Inflammatory macrophage treated with lipopolysaccharide for 1 hour (primary cell): ENCODE results near the gene NFYC.

ENCODE experiments used
- DNase-seq, 2 donors: peaks; one replicate each; pipeline ENCODE4 v3.0.0-alpha.2; 2020 to 2022

The NFYC gene

DNA sequence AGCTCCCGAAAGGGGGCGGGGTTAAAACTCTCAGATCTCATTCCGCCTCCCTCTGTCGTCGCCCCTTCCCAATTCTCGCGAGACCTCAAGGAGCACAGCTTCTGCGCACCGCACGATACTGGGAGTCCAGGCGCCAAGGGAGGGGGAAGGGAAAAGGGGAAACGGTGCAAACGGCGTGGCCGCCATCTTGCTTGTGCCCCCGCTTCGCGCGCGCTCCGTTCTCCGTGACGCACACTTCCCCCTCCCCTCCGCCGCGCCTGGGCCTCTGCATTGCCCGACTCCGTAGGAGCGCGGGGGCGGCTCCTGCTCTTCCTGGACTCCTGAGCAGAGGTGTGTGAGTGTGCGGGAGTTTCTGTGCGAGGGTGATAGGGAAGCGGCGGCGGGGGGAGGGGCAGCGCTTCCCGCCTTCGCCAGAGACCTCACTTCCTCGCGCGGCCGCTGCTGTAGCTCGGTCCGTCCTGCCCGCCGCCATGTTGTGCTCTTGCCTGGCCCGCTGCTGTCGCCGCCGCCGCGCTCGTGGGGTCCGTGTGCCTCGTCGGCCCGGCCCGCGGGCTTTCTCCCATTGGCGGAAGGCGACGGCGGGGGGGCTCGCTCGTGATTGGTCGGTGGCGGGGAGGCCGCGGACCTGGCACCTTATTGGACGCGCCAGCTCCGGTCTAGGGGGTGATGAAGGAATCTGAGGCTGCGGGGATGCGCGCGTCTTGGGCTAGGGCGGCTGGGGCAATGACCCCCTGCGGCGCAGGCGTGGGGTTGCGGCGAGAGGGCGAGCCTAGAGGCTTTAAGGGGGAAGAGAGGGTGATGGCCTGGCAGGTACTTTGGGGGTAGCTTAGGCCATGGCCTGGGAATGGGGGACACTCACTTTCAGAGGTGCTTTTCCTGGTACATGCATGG, at the start of gene NFYC:
Gene NFYC (plus strand): TSS at position 167 of the 891 bp plus-strand sequence. CDS start 47,140 bp downstream, outside the sequence.
- DNase-seq: peak; percentile 99 to 100

DNA sequence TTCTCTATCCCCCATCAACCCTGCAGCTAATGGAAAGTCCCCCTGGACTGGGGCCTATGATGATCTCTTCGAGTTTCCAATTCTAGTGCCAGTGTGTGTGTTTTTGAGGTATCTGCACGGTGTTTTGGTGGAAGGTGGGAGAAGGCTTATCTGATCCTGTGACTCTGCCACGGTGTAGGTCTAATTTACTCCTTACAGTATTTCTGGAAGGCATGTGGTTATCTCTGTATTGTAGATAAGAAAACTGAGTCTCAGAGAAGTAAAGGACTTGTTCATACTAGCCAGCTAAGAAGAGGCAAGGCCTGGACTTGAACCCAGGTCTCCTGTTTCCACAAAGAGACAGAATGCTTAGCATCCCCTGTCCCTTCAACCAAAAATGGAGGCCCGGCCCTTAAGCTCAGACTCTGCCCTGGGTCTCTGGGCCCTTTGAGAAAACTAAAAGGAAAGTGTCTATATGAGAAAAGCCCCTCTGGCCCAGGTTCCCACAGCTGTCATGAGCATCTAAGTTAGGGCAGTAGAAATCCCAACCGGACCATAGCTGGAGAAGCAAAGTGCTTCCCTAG, 46.3 kb upstream of the NFYC start:
- DNase-seq: no peak

DNA sequence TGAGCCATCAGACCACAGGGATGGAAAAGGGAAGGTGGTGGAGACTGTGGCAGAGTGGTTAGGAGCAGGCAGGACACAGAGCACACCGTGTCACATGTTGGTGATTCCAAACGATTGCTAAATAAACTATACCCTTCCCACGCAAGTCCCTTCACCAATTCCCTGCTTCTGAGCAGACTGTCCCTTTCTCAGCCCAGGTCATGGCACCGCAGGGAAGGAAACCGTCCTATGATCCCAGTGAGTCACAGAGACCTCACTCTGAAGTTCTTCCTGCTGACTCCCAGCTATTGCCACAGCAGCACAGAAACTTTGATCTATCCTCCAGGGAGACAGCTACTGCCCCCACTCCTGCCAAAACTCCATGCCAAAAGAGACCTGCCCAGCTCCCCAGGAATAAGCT, 45.2 kb upstream of the NFYC start:
- peak; percentile 22 to 77 for DNase-seq

DNA sequence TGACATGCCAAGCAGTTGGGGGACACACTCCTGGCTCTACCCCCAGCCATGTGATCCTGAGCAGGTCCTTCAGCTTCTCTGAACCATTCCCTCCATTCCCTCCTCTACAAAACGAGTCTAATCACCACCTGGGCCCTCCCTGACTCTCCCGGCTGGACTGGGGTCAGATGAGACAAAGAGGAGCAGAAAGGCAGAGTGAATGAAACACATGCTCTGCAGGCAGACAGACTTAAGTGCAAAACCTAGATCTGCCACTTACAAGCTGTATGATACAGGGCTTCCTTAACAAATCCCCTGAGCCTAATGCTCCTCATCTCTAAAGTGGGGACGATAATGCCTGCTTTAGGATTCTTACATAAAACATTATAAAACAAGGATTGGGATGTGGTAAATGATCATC, 43.3 kb upstream of the NFYC start:
- no peak for DNase-seq

DNA sequence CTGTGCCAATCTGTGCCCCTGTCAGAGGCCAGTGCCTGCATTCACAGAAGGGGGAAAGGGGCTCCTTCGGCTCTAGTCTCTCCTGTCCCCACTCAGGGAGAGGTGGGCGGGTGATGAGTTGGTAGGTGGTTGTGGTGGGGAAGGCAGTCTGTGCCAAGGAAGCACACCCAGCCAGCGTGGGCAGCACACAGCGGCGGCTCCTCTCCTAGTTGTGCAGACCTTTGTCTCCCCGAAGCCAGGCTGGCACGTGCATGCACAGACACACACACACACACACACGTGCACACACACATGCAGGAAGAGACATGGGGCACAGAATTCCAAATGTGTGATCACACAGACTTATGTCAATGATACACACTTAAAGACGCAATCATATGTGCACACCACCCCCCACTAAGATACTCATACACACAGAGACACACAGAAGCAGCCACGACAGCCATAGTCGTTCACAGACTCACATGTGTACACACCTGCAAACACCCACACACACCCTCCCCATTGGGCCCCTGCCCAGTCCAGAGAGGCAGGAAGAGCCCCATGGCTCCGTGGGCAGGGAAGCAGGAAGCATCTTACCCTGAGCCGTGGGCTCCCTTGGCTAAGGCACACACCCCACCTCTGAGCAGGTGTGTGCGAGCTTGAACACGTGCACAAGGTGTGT, 42.4 kb upstream of the NFYC start:
- DNase-seq: no peak

DNA sequence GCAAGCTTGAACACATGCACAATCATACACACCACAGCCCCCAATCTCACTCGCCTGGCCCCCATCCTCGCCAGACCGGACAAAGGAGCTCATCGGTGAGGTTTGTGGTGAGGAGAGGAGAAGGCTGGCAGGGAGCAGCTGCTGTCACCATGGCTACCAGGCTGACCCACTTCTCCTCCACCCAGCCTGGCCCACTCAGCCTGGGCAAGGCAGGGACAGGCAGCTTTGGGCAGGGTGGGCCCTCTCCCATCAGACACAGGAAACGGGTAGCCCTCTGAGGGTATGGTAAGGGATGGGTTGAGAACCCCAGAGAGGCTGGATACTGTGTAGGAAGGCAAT, 41.9 kb upstream of the NFYC start:
- no peak for DNase-seq

DNA sequence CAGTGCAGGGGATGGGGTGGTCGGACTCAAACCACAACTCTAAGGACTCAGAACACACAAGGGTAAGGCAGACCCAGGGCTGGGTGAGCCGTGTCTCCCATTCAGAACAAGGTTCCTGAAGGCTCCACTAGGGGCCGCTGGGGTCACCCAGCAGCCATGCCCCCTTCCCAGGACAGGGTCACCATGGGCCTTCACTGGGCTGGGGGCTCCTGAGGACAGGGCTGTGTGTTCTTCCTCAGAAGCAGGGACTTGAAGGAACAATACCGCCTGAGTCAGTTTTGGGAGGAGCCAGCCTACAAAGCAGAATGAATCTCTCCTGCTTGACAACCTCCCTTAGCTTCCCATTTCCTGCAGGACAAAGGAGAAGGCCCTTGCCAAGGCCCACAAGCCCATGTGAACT, 41.4 kb upstream of the NFYC start:
- DNase-seq: peak in 1 of 2 donors; percentile 5

DNA sequence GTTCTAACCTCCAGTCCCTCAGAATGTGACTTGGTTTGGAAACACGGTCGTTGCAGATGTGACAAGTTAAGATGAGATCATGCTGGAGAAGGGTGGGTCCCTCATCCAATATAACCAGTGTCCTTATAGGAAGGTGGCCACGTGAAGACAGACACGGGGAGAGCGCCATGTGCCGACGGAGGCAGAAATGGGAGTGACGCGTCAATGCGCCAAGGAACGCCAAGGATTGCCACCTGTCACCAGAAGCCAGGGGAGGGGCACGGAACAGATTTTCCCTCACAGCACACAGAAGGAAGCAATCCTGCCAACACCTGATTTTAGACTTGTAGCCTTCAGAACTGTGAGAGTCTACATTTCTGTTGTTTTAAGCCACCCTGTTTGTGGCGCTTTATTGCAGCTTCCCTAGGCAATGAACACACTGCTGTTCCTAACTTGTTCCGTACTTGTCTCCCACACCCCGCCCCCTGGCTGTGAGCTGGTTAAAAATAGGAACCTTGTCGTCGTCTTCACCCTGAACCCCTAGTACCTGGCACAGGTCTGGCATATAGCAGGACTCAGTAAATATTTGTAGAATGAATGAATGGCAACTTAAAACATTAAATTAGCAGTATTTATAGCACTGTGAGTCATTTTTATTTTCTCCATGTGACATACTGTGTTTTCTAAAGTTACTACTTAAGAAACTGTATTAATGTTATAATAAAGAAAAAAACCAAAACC, 40.2 kb upstream of the NFYC start:
- DNase-seq: peak in 1 of 2 donors; percentile 7

DNA sequence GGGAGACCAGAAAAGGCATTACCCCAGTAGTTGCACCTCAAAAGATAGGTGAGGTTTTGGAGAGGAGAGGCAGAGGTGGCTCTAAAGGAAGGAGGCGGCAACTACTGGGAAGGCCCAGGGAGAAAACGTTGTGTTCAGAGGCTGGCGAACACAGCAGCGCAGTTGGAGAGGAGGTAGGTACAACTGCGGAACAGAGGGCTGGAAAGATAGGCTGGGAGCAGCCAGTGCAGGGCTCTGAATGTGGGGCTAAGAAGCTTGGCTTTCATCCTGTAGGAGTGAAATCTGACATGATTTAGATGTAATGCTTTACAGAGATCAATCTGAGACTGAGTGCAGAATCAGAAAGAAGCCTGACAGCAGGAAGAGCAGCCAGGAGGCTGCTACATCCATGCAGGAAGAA, 39.0 kb upstream of the NFYC start:
- no peak for DNase-seq

DNA sequence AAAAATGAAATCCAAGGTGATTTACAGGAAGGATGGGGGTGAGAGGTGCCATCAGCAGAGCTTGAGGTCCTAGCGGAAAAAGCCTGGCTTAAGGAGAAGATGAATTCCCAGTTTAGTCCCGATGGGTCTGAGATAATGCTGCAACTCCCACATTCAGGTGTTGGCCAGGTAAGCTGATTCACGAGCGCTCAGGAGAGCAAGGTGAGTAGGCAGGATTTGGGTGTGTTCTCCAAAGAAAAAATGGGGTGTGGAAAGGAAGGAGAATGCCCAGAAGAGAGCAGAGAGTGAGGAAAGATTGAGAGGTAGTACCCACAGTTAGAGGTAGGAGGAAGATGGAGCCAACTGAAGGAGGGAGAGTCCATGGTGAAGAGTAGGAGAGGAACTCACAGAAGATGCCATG, 38.5 kb upstream of the NFYC start:
- DNase-seq: no peak

DNA sequence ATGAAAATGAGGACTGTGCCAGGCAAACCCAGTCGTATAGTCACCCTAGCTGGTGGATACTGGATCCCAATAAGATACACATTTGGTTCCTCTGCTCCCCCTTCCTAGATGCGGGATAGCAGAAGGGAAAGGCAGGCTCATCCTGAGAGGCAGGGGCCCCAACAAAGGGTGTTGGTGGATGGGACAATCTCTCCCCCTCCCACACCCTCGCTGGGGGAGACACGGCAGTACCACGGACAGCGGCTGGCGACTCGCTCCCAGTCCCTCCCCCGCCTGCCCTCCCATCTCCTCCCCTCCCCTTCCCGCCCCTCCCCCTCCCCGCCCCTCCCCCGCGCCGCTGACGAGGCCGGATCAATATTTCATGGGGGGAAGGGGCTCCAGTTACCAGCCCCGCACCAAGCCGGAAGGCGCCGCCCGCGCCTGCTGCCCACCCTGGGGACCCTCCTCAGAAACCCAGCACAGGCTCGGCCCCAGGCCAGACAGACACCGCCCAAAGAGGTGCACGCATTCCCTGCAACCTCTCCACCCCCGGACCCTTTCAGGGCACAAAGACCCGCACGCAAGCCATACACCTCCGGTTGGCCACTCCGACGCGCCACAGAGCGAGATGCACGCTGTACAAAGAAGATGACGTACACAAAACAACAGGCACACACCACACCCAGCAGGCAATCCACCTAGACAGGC, 37.5 kb upstream of the NFYC start:
- no peak for DNase-seq

DNA sequence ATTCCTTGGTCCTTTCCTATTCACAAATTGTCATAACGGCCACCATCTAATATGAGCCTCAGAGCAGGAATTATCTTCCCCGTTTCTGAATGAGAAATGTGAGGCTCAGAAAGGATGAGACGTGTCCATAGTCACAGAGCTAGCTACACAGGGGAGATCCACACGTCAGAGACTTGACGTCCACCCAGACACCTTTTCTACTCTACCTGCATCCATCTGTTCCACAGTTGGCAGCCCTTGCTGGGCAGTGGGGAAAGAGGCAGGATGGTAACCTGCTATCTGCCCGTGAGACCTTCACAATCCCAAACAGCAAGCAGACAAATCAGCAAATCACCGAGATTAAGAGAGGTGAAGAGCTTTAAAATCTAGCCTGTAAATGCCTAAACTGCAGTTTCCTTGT, 34.5 kb upstream of the NFYC start:
- DNase-seq: no peak

DNA sequence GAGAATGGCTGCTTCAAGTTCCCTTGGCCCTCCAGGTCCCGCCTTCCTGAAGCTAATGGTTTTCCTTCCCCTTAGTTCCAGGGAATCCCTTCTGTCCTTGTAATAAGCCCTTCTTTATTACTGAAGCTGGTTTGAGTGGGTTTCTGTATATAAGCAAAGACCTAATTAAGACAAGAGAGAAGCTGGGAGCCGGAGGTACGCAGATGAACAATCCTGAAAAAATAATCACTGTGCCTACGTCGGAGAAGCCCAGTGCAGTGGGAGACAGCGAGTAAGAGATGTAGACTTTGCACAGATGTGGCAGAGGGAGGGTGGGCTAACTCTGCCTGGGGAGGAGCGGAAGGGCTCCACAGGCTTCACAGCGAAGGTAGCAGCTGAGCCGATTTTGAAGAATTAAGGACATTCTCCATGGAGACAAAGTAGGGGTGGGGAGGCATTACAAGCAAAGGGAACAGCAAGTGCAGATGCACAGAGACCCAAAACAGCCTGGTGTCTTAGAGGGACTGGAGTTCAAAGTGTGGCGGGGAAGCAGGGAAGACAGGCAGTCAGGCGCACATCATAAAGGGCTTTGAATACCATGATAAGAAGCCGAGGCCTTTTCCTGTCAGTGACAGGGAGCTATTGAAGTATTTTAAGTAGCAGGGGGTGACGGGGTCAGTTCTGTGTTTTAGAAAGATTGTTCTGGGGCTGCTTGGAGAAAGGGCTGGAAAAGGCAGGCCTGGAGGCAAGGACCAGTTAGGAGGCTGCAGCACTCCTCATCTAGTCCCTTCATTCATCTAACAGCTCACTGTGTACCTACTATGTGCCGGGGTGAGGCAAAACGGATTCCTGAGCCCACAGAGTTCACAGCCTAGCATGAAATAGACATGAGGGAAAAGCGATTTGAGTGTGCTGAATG, 32.5 kb upstream of the NFYC start:
- DNase-seq: no peak

DNA sequence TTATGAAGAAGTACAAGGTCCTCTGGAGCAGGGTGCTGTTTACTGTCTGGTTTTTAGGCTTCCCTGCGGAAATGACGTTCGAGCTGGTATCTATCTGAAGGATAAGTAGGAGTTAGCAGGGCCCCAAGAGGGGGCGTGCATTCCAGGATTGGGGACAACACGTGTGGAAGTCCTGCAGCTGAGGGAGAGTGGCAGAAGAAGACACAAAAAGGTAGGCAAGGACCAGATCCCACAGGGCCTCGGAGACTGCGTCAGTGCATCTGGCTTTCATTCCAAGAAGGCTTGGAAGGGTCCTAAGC, 31.9 kb upstream of the NFYC start:
- no peak for DNase-seq

DNA sequence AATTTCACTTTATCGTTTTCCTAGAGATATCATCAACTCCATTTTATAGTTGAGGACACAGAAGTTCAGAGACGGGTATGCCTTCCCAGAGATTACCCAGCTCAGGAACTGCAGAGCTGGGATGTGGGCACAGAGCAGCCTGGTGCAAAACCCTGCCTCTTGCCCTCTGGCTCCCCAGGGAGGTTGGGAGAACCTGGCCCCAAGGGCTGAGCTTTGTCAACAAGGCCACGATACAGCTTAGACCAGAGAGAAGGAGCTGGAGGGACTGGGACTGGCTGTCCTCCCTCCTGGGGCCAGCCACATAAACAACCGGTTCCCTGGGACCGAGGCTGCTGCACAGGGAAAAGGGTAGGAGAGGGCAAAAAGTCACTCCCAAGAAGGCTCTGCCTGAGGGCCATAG, 29.8 kb upstream of the NFYC start:
- DNase-seq: no peak

DNA sequence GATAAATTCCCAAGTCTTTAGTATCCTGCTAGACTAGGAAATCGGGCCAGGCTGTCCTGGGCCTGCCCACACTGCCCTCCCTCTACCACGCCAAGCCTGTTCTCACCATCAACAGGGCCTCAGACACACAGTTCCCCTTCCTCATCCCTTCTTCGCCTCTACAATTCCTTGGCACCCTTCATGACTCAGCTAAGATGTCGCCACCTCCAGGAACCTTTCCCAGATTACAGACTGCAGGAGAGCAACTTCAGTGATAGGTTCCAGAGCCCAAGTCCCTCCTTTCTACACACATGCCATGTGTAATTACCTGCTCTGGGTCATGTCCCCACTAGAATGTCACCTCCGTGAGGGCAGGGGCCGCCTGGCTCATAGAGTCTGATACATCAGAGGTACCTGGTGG, 29.4 kb upstream of the NFYC start:
- no peak for DNase-seq

DNA sequence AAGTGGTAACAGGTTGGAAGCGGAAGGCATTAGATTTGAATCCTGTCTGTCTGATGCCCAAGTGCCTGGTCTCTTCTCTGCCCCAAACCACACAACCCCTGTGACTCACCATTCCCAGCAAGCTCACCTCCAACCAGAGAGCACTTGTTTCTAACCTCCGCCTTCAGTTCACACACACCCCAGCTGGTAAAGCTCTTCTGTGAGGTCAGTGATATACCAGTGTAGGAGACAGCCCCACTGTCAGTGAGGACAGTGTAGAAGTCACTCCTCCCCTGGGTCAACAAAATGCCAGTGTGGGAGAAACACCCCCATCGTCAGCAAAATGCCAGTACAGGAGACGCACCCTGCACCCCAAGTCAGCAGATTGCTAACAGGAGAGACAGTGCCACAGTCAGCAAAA, 28.6 kb upstream of the NFYC start:
- no peak for DNase-seq

DNA sequence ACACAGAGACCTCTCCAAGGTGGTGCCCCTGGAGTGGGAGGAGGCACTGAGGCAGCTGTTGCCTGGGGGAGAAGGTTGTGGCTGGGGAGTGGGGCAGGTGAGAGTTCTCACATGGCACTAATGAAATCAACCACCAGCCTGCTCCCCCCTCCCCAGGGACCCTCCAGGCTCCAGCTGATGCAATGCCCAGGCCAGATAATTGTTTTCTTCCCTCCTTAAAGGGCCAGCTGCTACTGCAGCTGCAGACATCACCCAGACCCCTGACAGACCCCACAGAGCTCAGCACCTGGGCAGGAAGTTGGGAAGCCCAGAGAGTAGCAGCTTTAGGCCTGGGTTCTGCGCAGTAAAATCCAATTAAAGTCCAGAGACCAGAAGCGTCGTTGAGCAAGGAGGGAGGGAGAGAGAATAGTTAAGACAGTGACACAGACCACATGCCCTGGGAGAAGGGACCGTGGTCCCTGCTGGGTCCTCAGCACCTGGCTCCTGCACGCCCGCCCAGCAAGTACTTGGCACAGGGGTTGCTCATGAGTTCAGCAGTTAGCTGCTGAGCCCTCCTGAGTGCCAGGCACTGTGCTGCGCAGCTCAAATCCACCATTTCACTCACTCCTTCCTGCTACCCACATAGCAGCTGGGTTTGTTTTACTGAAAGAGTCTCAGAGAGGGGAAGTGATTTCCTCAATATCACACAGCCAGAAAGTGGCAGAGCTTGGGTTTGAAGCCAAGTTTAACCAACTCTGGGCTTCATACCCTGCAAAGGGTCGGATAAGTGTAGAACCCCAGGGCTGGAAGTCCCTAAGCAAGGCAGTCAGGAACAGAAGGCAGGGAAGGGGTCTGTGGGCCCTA, 28.0 kb upstream of the NFYC start:
- DNase-seq: no peak

DNA sequence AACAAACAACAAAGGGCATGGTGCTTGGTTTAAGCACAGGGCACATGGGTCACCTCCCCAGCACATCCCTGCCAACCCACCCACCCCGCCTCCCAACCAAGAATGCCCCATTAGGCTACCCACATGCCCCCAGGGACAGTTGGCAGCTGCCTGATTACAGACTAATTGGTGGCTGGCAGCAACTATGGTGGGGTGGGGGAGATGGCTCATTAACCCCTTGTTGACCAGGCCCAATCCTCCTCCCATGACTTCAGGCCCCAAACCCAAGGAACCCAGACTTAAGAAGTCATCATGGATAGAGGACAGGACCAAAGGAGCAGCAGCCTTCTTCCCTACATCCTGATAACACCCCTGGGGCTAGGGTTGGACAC, 27.4 kb upstream of the NFYC start:
- DNase-seq: no peak

DNA sequence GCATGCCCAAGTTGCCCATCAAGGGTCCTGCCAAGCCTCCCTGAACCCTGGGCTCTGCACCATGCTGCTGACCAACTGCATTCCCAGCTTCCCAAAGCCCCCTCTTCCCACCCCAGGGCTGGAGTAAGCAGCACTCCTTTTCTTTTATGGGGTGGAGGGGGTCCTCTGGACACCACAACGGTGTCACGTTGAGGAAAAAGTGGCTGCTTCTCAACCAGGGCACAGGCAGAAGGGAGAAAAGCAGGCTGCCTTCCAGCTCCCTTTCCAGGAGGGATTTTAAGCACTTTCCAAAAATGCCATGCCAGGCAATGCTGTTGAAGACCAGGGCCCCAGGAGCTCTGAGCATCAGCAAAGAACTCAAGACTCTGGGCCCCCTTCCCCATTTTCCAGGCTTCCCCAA, 26.7 kb upstream of the NFYC start:
- DNase-seq: no peak
